ENCODE measurements around the gene ALKBH6.

The ALKBH6 gene

GRCh38 chr19:36030264-36031148 lies 16.5 kb upstream of the ALKBH6 start:
- DNase-seq (ENCODE audit: low read depth in 2 of 2), result no peak

DNA sequence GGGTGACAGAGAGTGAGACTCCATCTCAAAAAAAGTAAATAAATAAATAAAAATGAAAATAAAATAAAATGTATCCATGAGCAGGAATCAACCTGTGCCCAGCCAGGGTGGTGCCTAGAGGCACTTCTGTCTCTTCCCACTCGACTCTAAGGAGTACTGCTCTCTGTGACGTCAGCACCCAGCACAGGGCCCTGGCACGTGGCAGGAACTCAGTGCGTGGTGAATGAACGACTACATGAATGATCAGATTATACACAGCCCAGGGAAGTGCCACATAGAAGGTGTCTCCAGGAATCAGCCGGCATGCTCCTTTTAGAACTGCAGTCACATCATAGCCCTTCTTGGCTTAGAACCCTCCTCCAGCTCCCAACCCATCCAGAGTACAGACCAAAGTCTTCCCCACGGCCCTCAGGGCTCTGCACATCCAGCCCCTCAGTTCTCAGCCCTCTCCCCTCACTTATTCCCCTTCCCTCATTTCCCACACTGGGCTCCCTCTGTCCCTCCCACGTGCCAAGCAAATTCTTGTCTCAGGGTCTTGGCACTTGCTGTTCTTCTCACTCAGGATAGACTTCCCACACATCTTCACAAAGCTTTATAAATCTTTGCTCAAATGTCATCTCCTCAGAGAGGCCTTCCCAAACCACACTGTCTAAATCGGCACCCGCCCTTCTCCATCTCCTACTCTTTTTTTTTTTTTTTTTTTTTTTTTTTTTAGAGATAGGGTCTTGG lies 14.5 kb upstream of the ALKBH6 start:
- no peak for DNase-seq (ENCODE audit: low read depth in 2 of 2)

DNA sequence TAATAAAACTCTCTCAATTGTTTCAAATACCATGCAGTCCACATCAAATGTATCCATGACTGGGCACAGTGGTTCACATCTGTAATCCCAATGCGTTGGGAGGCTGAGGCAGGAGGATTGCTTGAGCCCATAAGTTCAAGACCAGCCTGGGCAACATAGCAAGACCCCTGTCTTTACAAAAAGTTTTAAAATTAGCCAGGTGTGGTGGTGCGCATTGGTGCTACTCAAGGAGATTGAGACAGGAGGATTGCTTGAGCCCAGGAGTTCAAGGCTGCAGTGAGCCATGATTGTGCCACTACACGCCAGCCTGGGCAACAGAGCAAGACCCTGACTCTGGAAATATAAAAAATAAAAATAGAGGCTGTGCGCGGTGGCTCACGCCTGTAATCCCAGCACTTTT lies 13.7 kb upstream of the ALKBH6 start:
- DNase-seq (ENCODE audit: low read depth in 2 of 2), result no peak

DNA sequence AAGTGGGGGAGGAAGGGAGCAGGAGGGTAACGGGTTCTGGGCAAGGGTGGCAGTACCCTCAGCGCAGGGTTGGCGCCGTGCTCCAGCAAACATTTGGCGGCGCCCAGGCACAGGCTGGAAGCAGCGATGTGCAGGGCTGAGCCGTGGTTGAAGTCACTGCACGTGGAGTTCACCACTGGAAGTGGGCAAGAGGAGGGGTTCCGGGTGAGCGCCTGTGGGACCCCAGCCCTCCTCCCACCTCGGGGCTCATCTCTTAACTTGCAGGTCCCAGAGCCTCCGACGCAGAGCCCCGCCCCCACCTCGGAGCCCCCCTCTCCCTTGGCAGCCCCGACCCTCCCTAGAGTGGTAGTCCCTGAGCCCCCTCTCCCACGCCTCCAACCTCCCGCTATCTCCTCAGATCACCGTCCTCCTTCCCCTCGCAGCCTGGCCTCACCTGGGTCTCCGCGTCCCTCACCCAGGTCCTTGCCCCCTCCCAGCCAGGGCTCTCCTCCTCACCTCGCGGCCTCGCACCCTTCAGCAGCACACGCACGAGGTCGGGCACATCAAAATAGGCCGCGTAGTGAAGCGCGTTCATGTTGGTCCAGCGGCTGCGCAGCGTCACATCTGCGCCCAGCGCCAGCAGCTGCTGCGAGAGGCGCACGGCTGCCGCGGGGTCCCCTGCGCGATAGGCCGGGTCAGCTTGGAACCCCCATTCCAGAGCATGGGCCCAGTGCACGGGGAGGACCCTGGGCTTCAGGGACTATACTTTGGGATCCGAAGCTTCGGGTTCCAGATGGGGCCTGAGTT lies 12.3 kb upstream of the ALKBH6 start:
- no peak for DNase-seq (ENCODE audit: low read depth in 2 of 2)

DNA sequence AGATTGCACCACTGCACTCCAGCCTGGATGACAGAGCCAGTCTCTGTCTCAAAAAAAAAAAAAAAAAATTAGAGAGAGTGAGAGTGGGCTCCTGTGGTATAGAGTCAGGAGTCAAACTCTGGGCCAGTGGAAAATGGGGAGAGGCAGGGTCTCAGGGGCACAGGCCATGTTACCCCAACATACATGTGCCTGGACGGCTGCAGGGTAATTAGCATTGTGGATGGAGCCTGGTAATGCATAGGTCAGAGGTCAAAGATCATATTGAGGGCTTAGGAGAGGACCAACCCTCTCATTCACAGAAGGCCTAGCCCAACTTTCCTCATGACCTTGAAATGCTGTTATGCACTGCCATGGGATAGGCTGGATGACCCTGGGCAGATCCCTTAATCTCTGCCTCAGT lies 11.5 kb upstream of the ALKBH6 start:
- DNase-seq (ENCODE audit: low read depth in 2 of 2), result no peak

DNA sequence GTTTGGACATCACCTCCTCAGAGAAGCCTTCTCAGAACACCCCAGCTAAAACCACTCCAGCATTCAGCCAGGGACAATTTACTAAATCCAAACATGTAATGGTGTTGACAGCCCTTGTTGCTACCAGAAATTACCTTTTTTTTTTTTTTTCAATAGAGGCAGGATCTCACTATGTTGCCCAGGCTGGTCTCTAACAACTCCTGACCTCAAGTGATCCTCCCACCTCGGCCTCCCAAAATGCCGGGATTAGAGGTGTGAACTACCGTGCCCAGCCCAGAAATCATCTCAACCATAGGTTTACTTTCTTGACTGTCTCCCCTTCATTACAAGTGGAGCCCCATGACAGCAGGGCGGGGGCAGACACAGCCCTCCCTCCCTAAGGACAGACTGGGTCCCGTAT lies 9.4 kb upstream of the ALKBH6 start:
- DNase-seq (ENCODE audit: low read depth in 2 of 2), result no peak

GRCh38 chr19:36019061-36019670 lies 5.2 kb upstream of the ALKBH6 start:
- no peak for DNase-seq (ENCODE audit: low read depth in 2 of 2)

DNA sequence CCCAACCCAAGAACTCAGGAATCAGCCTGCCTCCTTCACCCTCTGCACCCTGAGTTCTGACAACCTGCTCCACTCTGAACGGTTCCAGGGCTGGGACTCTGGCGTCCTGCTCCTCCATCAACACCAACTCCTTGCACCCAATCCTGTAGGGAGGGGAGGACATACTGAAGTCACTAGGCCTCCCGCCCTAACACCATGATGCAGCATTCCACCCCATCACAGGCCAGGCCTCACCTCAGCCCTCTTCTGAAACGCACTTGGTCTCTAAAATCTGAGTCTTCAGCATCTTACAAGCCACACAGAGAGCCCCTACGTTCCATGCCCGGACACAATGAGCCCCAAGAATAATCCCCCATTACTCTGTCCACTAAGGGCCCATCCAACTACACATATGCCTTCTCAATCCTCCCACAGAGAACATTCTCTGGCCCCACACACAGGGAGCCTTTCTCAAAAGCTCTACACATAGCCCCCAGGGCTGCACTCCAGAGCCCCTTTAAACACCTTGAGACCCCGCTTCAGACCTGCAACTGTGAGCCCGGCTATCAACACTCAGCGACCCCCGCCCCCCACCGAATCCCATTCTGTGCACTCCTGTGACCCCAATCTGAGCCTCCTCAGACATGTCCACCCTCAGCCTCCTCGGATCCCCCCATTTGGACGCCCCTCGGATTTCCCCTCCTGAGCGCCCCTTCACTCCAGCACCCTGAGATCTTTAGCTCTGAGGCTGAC lies 567 bp downstream of the ALKBH6 start:
- DNase-seq (ENCODE audit: low read depth in 2 of 2), result no peak

- no peak for DNase-seq (ENCODE audit: low read depth in 2 of 2)
These were observed 3.6 kb downstream of the ALKBH6 start for GRCh38 chr19:36010402-36010801.

DNA sequence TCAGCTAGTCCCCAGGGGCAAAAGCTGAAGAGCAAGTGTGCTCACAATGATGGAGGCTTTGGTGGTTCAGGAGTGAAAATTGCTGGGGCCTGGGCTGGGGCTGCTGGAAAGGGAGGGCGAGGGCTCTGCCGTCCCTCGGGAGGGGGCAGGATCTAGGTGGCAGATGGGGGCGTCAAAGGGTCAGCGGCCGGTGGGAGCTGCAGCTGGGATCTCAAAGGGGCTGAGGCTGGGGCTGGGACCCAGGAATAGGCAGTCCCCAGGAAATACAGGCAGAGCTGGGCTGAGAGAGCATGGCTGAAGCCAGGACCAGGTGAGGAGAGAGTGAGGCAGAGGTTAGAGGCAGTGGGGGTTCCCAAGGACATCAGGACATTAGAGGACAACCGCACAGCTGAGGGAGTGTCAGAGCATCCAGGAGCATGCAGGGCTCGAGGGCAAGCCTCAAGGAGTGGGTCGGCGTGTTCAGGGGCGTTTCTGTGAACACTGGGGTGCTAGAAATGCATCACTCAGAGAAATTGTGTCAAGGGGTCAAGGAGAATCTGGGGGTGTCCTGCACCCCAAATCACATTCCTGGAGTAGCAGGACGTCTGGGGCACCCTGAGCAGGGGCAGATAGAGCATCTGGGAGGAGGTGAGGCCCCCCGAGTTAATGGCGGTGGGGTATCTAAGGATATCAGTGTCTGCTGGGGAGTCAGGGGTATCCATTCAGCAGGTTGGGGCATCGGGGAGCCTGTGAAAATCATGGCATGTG lies 4.2 kb downstream of the ALKBH6 start:
- no peak for DNase-seq (ENCODE audit: low read depth in 2 of 2)

DNA sequence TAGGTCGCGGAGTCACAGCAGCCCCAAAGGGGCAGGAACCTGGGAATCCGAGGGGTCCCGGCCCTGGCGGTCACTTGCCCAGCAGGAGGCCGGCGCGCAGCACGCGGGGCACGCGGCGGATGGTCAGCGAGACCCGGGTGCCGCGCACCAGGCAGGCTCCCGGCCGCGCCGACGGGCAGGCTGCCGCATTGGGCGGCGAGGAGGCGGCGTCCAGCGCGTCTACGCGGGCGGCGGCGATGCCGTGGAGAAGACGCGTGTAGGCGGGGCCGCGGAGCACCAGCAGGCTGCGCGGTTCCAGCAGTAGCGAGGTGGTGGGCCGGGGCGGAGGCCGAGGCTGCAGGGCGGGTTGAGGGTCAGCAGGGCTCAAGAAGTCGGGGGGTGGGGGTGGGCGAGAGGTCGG lies 4.8 kb downstream of the ALKBH6 start:
- DNase-seq (ENCODE audit: low read depth in 2 of 2), result peak; percentile 42 to 46

GRCh38 chr19:36008336-36008978 lies 5.6 kb downstream of the ALKBH6 start, which contains the start of gene SYNE4:
Gene SYNE4, minus strand, starts transcription at chr19:36008813. Its CDS starts 132 bp downstream, at chr19:36008681.
- no peak for DNase-seq (ENCODE audit: low read depth in 2 of 2)

GRCh38 chr19:36006955-36007354 lies 7.1 kb downstream of the ALKBH6 start:
- DNase-seq (ENCODE audit: low read depth in 2 of 2), result no peak

- DNase-seq (ENCODE audit: low read depth in 2 of 2), result no peak
These were observed 10.7 kb downstream of the ALKBH6 start for GRCh38 chr19:36003284-36003683.

DNA sequence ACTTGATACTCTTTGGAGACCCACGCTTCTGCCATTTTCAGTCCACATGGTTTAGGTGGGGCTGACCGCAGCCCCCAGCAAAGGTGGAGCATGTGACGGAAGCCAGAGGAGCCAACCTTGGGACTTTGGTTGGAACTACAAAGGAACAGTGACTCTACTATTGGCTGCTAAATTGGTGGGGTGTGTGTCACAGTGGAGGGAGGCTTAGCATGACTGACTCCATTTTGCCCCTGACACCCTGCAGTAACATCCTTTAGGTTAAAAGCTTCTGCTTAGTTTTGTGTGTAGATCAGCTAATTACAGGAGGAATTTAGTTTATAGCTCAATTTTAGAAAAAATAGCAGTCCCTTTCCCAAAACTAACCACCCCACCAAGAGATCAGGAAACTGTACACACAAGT lies 12.4 kb downstream of the ALKBH6 start:
- no peak for DNase-seq (ENCODE audit: low read depth in 2 of 2)

DNA sequence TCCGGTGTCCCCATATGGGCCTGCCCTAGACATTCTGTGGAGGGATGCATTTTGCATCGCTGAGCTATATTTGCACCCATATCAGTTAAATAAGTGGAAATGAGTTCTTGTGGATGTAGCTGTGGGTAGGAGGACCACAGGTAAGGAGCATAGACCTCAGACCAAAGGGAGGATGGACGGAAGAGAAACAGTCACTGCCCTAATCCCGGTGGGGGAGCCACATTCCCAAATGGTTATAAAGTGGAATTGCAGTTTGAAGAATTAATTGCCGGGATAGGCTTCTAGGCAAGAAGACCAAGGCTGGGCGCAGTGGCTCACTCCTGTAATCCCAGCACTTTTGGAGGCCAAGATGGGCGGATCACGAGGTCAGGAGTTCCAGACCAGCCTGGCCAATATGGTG lies 17.2 kb downstream of the ALKBH6 start:
- no peak for DNase-seq (ENCODE audit: low read depth in 2 of 2)

DNA sequence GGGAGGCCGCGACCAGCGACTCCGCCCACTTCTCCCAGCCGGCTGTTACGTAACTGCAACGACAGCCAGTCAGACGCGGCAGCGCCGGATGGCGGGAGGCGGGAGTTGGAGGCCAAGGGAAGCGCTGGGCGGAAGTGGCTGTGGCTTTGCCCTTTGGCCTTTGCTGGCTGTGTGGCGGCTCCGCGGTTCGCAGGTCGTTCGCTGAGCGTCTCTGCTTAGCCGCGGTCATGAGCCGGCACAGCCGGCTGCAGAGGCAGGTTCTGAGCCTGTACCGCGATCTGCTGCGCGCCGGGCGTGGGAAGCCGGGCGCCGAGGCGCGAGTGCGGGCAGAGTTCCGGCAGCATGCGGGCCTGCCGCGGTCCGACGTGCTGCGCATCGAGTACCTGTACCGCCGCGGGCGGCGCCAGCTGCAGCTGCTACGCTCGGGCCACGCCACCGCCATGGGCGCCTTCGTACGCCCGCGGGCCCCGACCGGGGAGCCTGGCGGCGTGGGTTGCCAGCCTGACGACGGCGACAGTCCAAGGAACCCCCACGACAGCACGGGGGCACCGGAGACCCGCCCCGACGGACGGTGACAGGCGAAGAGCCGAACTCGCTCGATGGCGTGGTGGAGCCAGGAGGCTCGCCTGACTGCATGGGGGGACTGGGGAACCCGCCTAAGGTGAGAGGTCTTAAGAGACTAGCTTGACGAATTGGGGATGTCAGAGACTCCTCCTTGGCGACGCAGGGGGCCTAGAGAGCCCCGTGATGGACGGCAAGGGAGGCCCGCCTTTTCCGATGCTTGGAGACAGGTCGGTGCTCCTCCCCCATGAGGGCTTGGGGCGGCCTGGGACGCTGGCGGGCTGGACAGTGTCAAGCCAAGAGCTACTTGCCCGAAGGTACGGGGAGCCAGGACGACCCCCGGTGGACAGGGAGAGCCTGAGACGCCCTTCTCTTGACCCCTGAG lies 18.7 kb downstream of the ALKBH6 start, which contains the start of gene SDHAF1:
Gene SDHAF1 (plus strand): TSS at position 141 of the 946 bp plus-strand sequence. CDS start 87 bp downstream, at position 228.
- peak; percentile 94 to 97 for DNase-seq (ENCODE audit: low read depth in 2 of 2)

DNA sequence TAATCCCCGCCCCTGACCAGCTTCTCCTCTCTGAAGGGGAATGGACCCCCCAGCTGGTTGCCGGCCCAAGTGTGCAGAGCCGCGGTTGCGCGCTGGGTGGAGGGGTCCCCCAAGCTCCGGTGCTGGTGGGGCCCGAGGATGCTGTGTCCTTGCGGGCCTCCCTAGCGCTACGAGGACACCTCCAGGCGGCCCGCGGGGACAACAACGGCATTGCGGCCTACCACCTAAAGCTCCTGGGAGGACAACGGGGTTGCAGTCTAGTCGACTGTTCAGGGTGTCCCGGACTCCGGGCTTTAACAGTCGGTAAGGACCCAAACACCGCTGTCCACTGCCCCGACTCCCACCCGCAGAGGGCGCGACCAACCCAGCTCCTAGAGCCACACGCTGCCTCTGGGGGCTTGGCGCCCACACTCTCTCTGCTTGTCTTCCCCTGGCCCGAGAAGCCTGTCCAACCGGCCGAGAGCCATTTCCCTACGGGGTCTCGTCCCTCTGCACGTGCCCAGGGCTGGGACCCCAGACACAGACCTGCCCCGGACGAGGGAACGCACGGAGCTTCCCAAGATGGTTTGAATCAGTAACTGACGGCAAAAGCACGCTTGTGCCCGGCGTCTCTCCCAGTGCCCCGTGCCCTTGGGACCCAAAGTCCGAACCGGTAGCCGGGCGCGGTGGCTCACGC lies 20.0 kb downstream of the ALKBH6 start:
- no peak for DNase-seq (ENCODE audit: low read depth in 2 of 2)
